Fibroblast of mammary gland (primary cell): Measurements from ENCODE around the gene CCDC32.
"Not testable (repeated sequence)": the region's sequence is repeated elsewhere in the genome, so short reads cannot be mapped to it uniquely, and the experiment has no call there.

Experiments
- DNase-seq: peaks from one replicate; pipeline ENCODE4 v3.0.0-alpha.2; 2010; ENCODE audit warnings: low read depth
- H3K4me3 ChIP-seq: 2 replicates; pipeline ENCODE4 v1.5.1; 2011; ENCODE audit warnings: low read depth, mild to moderate bottlenecking, low read length, moderate library complexity; ENCODE audit not compliant: control insufficient read depth
- CTCF ChIP-seq: conservative IDR thresholded peaks from 2 replicates; pipeline ENCODE4 v1.5.1; 2011; ENCODE audit warnings: low read depth, low read length, inconsistent platforms; ENCODE audit not compliant: control insufficient read depth, insufficient read depth

The CCDC32 gene

DNA sequence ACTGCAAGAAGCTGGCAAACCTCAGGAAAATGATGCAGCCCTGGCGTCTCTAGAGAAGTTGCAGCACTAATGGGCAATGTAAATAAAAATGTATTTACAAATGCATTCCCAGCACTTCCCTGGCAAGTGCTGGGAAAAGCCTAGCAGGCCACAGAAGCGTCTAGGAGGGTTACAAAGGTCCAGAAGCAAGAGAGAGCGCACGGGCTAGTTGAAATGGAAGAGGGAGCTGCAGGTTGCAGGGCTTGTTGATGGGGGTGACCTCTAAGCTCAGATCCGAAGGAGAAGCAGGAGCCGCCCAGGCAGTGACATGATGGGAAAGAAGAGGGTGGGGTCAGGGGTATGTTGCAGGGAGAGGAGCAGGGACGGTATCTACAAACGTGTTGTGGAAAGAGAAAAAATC is 26.5 kb upstream of the CCDC32 start:
- no peak for TF ChIP-seq CTCF
- H3K4me3 ChIP-seq, result no peak overlapping the region
- no peak for DNase-seq

- no peak overlapping the region for H3K4me3 ChIP-seq
- no peak for DNase-seq
- TF ChIP-seq CTCF, result no peak
Observed at GRCh38 chr15:40590667-40591050, 25.8 kb upstream of the CCDC32 start.

DNA sequence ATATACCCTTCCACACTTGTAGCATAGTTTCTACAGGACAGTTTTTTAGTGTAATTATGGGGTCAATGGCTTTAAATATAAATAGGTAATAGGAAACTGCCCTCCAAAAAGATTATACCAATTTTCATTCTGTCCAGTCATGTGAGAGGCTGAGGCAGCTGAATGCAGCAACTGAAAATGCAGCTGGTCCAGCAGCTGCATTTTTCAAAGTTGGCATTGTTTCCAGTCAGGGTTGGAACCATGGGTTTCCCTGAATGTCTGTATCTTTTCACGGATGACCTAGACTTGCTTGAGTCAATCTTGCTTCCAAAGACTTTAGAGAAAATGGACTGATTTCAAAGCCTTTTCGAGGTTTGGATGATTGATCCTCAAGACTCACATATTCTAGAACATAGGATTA is 19.3 kb upstream of the CCDC32 start:
- DNase-seq, result no peak

GRCh38 chr15:40582726-40583246 is 17.9 kb upstream of the CCDC32 start:
- peak; percentile 94 for DNase-seq
- no peak for TF ChIP-seq CTCF
- peak overlapping the region; percentile 52 for H3K4me3 ChIP-seq

More for the DNA sequence above, 19.3 kb upstream of the CCDC32 start:
- TF ChIP-seq CTCF, result no peak
- no peak overlapping the region for H3K4me3 ChIP-seq

DNA sequence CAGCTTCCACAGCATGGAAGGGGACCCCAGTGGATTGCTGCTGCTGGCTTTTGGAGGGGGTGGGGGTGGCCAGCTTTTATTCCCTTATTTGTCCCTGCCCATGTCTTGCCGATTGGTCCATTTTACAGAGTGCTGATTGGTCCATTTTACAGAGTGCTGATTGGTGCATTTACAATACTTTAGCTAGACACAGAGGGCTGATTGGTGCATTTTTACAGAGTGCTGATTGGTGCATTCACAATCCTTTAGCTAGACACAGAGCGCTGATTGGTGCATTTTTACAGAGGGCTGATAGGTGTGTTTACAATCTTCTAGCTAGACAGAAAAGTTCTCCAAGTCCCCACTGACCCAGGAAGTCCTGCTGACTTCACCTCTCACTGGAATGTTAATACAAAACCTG is 17.0 kb upstream of the CCDC32 start:
- not testable (repeated sequence) for DNase-seq, H3K4me3 ChIP-seq

GRCh38 chr15:40578892-40579291 is 14.1 kb upstream of the CCDC32 start:
- no peak for DNase-seq
- TF ChIP-seq CTCF, result no peak
- no peak overlapping the region for H3K4me3 ChIP-seq

DNA sequence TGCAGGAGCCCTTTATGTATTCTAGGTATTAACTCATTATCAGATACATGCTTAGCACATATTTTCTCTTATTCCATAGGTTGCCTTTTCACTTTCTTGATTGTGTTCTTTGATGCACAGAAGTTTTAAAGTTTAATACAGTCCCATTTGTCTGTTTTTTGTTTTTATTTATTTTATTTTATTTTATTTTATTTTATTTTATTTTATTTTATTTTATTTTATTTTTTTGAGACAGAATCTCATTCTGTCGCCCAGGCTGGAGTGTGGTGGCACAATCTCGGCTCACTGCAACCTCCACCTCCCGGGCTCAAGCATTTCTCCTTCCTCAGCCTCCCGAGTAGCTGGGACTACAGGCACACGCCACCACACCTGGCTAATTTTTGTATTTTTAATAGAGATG is 12.1 kb upstream of the CCDC32 start:
- H3K4me3 ChIP-seq, DNase-seq: not testable (repeated sequence)

DNA sequence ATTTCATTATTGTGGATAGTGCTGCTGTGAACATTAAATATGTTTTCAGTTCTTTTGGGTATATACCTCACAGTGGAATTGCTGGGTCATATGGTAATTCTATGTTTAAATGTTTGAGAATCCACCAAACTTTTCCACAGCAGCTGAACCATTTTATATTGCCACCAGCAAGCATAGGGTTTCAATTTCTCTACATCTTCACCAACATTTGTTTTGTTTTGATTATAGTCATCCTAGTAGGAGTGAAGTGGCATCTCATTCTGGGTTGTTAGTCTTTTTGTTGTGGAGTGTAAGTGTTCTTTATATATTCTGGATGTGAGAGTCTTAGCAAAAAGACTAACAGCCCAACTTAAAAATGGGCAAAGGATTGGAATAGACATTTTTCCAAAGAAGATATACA is 10.3 kb upstream of the CCDC32 start:
- no peak for TF ChIP-seq CTCF
- no peak for DNase-seq
- H3K4me3 ChIP-seq, result no peak overlapping the region
